ENCODE results near the gene CDC73.

- no peak for TF ChIP-seq POLR2AphosphoS5 (IDR thresholded peaks at IDR 0.05; ENCODE audit: low read depth, low read length)
- TF ChIP-seq TAF1 (IDR thresholded peaks at IDR 0.05; ENCODE audit: borderline replicate concordance, insufficient read depth, low read length) = no peak
- TF ChIP-seq, protein P1, sequence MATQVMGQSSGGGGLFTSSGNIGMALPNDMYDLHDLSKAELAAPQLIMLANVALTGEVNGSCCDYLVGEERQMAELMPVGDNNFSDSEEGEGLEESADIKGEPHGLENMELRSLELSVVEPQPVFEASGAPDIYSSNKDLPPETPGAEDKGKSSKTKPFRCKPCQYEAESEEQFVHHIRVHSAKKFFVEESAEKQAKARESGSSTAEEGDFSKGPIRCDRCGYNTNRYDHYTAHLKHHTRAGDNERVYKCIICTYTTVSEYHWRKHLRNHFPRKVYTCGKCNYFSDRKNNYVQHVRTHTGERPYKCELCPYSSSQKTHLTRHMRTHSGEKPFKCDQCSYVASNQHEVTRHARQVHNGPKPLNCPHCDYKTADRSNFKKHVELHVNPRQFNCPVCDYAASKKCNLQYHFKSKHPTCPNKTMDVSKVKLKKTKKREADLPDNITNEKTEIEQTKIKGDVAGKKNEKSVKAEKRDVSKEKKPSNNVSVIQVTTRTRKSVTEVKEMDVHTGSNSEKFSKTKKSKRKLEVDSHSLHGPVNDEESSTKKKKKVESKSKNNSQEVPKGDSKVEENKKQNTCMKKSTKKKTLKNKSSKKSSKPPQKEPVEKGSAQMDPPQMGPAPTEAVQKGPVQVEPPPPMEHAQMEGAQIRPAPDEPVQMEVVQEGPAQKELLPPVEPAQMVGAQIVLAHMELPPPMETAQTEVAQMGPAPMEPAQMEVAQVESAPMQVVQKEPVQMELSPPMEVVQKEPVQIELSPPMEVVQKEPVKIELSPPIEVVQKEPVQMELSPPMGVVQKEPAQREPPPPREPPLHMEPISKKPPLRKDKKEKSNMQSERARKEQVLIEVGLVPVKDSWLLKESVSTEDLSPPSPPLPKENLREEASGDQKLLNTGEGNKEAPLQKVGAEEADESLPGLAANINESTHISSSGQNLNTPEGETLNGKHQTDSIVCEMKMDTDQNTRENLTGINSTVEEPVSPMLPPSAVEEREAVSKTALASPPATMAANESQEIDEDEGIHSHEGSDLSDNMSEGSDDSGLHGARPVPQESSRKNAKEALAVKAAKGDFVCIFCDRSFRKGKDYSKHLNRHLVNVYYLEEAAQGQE (IDR thresholded peaks at IDR 0.05; ENCODE audit: insufficient read depth in 1 of 2, low read depth in 2 of 2, low read length in 2 of 2) = no peak
- no peak for TF ChIP-seq SIN3A (IDR thresholded peaks at IDR 0.05; ENCODE audit: borderline replicate concordance, insufficient read depth, low read length)
Measured at GRCh38 chr1:193201021-193201420, 79.2 kb downstream of the CDC73 start.
